ENCODE data around the gene ATP6V0E1.
"Not testable (repeated sequence)": the region's sequence is repeated elsewhere in the genome, so short reads cannot be mapped to it uniquely, and the experiment has no call there.

ATP6V0E1 gene

DNA sequence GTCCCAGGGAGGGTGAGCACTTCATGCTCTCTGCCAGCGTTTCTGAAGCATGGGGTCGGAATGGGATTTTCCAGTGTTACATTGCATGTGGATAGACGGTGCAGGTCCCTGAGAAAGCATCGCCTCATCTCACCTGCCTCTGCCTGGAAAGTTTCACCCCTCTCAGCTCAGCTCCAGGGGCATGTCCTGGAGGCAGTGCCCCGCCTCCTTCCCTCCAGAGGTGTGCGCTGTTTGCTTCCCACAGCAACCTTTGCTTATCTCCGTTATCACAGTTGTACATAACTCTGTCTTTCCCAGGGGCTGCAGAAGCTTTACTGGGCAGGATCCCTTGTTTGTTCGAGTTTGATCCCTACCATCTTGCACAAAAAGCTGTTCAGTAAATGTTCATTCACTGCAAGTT is 61.9 kb downstream of the ATP6V0E1 start:
- Histone ChIP-seq H3K36me3 (ENCODE audit: low read length) (no peaks in the 10 kb centered on the region), H3K27me3 (ENCODE audit: low read length) (no peaks in the 10 kb centered on the region), H4K20me1 (ENCODE audit: low read depth, low read length) (no peaks in the 10 kb centered on the region), H3F3A (ENCODE audit: insufficient read depth) (no peaks in the 10 kb centered on the region), H3K27ac (ENCODE audit: low read depth, low read length) (no peak overlapping the region), H3K4me3 (ENCODE audit: insufficient read depth, low read length, poor library complexity, severe bottlenecking) (no peak overlapping the region), H3K9me3 (ENCODE audit: insufficient read depth, low read length) (no peaks in the 10 kb centered on the region), H2AFZ (ENCODE audit: low read depth, low read length, severe bottlenecking) (no peak overlapping the region), H3K79me2 (ENCODE audit: insufficient read depth, low read length) (no peaks in the 10 kb centered on the region), H3K9ac (ENCODE audit: low read length) (no peak overlapping the region), H3K4me2 (ENCODE audit: low read depth, low read length, poor library complexity, severe bottlenecking) (no peak overlapping the region), H3K9me2 (replicated peaks; ENCODE audit: insufficient read depth, low read length) (no peaks in the 10 kb centered on the region)
- TF ChIP-seq EZH2phosphoT487 (conservative IDR thresholded peaks at IDR 0.05; ENCODE audit: low read length), result no peak
- TF ChIP-seq, protein P1, sequence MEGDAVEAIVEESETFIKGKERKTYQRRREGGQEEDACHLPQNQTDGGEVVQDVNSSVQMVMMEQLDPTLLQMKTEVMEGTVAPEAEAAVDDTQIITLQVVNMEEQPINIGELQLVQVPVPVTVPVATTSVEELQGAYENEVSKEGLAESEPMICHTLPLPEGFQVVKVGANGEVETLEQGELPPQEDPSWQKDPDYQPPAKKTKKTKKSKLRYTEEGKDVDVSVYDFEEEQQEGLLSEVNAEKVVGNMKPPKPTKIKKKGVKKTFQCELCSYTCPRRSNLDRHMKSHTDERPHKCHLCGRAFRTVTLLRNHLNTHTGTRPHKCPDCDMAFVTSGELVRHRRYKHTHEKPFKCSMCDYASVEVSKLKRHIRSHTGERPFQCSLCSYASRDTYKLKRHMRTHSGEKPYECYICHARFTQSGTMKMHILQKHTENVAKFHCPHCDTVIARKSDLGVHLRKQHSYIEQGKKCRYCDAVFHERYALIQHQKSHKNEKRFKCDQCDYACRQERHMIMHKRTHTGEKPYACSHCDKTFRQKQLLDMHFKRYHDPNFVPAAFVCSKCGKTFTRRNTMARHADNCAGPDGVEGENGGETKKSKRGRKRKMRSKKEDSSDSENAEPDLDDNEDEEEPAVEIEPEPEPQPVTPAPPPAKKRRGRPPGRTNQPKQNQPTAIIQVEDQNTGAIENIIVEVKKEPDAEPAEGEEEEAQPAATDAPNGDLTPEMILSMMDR (IDR thresholded peaks at IDR 0.05; ENCODE audit: insufficient read depth, low read length, poor library complexity, severe bottlenecking), result no peak

DNA sequence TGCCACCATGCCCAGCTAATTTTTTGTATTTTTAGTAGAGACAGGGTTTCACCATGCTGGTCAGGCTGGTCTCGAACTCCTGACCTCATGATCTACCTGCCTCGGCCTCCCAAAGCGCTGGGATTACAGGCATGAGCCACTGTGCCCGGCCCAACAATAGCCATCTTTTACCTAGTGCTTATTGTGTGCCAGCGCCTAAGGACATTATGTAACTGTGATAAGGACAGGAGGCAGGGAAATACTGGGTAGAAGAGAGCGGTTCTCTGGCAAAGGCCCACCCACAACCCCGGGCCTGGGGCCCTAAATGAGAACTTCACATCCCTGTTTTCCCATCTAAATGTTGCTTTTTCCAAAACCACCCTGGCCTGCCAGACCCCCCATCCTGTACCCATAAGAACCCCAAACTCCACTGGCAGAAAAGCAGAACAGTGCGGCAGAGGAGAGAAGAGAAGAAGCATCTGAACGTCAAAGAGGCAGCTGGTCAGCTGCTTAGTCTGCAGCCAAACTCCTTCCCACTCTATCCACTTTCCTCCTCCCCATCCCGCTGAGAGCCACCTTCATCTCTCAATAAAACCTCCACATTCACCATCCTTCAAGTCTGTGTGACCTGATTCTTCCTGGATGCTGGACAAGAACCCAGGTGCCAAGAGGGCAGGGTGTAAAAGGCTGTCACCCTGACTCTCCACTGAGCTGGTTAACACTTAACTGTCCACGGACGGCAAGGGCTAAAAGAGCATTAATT is 63.7 kb downstream of the ATP6V0E1 start:
- H3K27ac ChIP-seq (ENCODE audit: low read depth, low read length); H3K4me3 ChIP-seq (ENCODE audit: insufficient read depth, low read length, poor library complexity, severe bottlenecking); H3K9me2 ChIP-seq (replicated peaks; ENCODE audit: insufficient read depth, low read length); H3K27me3 ChIP-seq (ENCODE audit: low read length); H3F3A ChIP-seq (ENCODE audit: insufficient read depth); H3K4me2 ChIP-seq (ENCODE audit: low read depth, low read length, poor library complexity, severe bottlenecking); H3K79me2 ChIP-seq (ENCODE audit: insufficient read depth, low read length); H3K9me3 ChIP-seq (ENCODE audit: insufficient read depth, low read length); H2AFZ ChIP-seq (ENCODE audit: low read depth, low read length, severe bottlenecking); H3K9ac ChIP-seq (ENCODE audit: low read length); H3K36me3 ChIP-seq (ENCODE audit: low read length); H4K20me1 ChIP-seq (ENCODE audit: low read depth, low read length): not testable (repeated sequence)

DNA sequence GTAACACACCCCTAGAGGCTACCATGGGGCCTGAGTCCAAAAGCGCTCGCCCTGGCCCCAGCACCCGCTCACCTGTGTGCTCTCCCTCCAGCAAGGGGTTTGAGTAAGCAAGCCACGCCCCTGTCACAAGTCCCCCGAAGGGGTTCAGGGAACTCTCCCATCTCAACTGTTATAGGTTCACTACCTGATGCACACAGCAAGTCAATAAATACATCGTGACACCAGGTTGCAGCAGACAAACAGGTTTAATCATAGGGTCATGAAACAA is 64.2 kb downstream of the ATP6V0E1 start:
- H3K27ac ChIP-seq (ENCODE audit: low read depth, low read length), result no peak overlapping the region
- no peaks in the 10 kb centered on the region for H3F3A ChIP-seq (ENCODE audit: insufficient read depth)
- no peaks in the 10 kb centered on the region for H3K27me3 ChIP-seq (ENCODE audit: low read length)
- H3K4me2 ChIP-seq (ENCODE audit: low read depth, low read length, poor library complexity, severe bottlenecking), result no peak overlapping the region
- H3K9me3 ChIP-seq (ENCODE audit: insufficient read depth, low read length), result no peaks in the 10 kb centered on the region
- no peaks in the 10 kb centered on the region for H4K20me1 ChIP-seq (ENCODE audit: low read depth, low read length)
- H2AFZ ChIP-seq (ENCODE audit: low read depth, low read length, severe bottlenecking), result no peak overlapping the region
- no peak overlapping the region for H3K9ac ChIP-seq (ENCODE audit: low read length)
- no peaks in the 10 kb centered on the region for H3K9me2 ChIP-seq (replicated peaks; ENCODE audit: insufficient read depth, low read length)
- no peak for TF ChIP-seq EZH2phosphoT487 (conservative IDR thresholded peaks at IDR 0.05; ENCODE audit: low read length)
- TF ChIP-seq, protein P1 (IDR thresholded peaks at IDR 0.05; ENCODE audit: insufficient read depth, low read length, poor library complexity, severe bottlenecking), result no peak
- H3K79me2 ChIP-seq (ENCODE audit: insufficient read depth, low read length), result no peaks in the 10 kb centered on the region
- H3K36me3 ChIP-seq (ENCODE audit: low read length), result no peaks in the 10 kb centered on the region
- no peak overlapping the region for H3K4me3 ChIP-seq (ENCODE audit: insufficient read depth, low read length, poor library complexity, severe bottlenecking)

DNA sequence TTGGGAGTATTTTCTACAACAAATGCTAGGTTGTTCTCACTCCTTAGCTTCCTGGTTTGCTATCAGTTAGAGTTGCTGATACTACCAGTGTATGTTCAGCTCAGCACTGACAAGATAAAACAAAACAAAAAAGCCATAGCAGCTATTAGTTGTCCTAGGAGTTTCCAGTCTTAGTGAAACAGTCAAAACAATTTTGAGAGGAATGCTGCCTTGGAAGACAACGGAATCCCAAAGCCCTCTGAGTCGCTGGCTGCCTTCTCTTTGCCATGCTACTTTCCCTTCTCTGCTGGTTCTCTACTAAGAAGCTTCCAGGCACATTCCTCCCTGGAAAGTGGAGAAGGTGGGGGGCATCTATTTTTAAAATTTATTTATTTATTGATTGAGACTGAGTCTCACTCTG is 67.2 kb downstream of the ATP6V0E1 start:
- no peaks in the 10 kb centered on the region for H3K27me3 ChIP-seq (ENCODE audit: low read length)
- H3K4me3 ChIP-seq (ENCODE audit: insufficient read depth, low read length, poor library complexity, severe bottlenecking), result no peak overlapping the region
- H3F3A ChIP-seq (ENCODE audit: insufficient read depth), result peaks cover 10% of the 10 kb centered on the region
- TF ChIP-seq, protein P1 (IDR thresholded peaks at IDR 0.05; ENCODE audit: insufficient read depth, low read length, poor library complexity, severe bottlenecking), result no peak
- no peak for TF ChIP-seq EZH2phosphoT487 (conservative IDR thresholded peaks at IDR 0.05; ENCODE audit: low read length)
- H3K9ac ChIP-seq (ENCODE audit: low read length), result no peak overlapping the region
- no peaks in the 10 kb centered on the region for H3K9me2 ChIP-seq (replicated peaks; ENCODE audit: insufficient read depth, low read length)
- no peak overlapping the region for H3K27ac ChIP-seq (ENCODE audit: low read depth, low read length)
- no peak overlapping the region for H3K4me2 ChIP-seq (ENCODE audit: low read depth, low read length, poor library complexity, severe bottlenecking)
- no peaks in the 10 kb centered on the region for H3K36me3 ChIP-seq (ENCODE audit: low read length)
- no peaks in the 10 kb centered on the region for H3K79me2 ChIP-seq (ENCODE audit: insufficient read depth, low read length)
- no peaks in the 10 kb centered on the region for H4K20me1 ChIP-seq (ENCODE audit: low read depth, low read length)
- H3K9me3 ChIP-seq (ENCODE audit: insufficient read depth, low read length), result no peaks in the 10 kb centered on the region
- no peak overlapping the region for H2AFZ ChIP-seq (ENCODE audit: low read depth, low read length, severe bottlenecking)

Data from SU-DHL-6 (cell line).